HUES6 (cell line): Measurements from ENCODE around the gene DHDH.
A peak's percentile ranks its signal among the peaks of the same experiment; 100 is the strongest.
"Not testable (repeated sequence)": the region's sequence is repeated elsewhere in the genome, so short reads cannot be mapped to it uniquely, and the experiment has no call there.

ENCODE experiments used
- H3K27ac ChIP-seq: 2 replicates; pipeline ENCODE4 v1.7.0; 2013; ENCODE audit warnings: low read depth, mild to moderate bottlenecking, low read length, inconsistent platforms
- H3K27me3 ChIP-seq: 2 replicates; pipeline ENCODE4 v1.6.1; 2013; ENCODE audit warnings: low read length; ENCODE audit not compliant: control insufficient read depth, insufficient read depth
- H3K36me3 ChIP-seq: 2 replicates; pipeline ENCODE4 v1.6.1; 2013; ENCODE audit warnings: low read length; ENCODE audit not compliant: control insufficient read depth, insufficient read depth
- H3K4me1 ChIP-seq: 2 replicates; pipeline ENCODE4 v1.6.1; 2013; ENCODE audit warnings: low read length; ENCODE audit not compliant: control insufficient read depth, insufficient read depth
- H3K4me3 ChIP-seq: 2 replicates; pipeline ENCODE4 v1.5.1; 2013; ENCODE audit warnings: low read depth, low read length
- H3K9ac ChIP-seq: one replicate; pipeline ENCODE4 v1.6.1; 2013; ENCODE audit warnings: mild to moderate bottlenecking, low read length
- H3K9me3 ChIP-seq: 2 replicates; pipeline ENCODE4 v1.6.1; 2013; ENCODE audit warnings: low read depth, low read length; ENCODE audit not compliant: control insufficient read depth, insufficient read depth

Gene DHDH

DNA sequence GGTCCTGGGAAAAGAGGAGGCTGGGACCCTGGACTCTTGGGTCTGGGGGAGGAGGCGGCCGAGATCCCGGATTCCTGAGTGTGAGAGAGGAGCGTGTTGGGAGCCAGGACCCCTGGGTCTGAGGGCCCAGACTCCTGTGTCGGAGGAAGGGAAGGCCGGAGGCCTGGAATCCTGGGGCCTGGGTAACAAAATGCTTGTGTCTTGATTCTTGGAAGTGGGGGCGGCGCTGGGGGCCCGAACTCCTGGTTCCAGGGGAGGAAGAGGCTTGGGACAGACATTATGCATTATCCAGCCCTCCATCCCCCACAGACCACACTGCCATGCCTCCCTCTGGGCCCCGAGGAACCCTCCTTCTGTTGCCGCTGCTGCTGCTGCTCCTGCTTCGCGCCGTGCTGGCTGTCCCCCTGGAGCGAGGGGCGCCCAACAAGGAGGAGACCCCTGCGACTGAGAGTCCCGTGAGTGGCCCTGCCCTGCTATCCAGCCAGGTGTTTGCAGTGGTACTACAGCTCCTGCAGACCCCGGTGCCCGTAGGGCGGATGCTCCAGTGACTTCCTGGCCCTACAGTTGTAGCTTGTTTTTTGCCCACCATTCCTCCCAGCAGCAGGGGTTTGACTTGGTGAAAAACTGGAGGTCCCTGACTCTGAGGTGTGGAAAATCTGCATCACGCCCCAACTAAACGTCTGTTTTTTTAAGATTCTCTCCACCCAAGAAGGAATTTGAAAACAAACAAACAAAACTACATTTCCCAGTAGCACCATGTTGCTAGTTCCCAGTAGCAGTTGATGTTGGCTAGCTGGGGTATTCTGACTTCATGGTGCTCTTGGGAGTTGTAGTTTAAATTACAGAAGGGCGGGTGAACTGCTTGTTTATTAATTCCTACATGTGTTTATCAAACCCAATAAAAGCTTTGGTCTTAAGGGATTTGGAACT, 32.8 kb upstream of the DHDH start:
- no peaks in the 10 kb centered on the region for H3K9me3 ChIP-seq
- no peaks in the 10 kb centered on the region for H3K27me3 ChIP-seq
- no peaks in the 10 kb centered on the region for H3K4me1 ChIP-seq
- H3K4me3 ChIP-seq = peak overlapping the region; percentile 81
- peak overlapping the region; percentile 66 for H3K9ac ChIP-seq
- no peak overlapping the region for H3K27ac ChIP-seq
- peaks cover 22% of the 10 kb centered on the region for H3K36me3 ChIP-seq

GRCh38 chr19:48902291-48902690, 31.2 kb upstream of the DHDH start:
- H3K27me3 ChIP-seq, H3K4me3 ChIP-seq, H3K9me3 ChIP-seq, H3K27ac ChIP-seq, H3K4me1 ChIP-seq, H3K9ac ChIP-seq: not testable (repeated sequence)
- H3K36me3 ChIP-seq = peaks cover 33% of the 10 kb centered on the region

- not testable (repeated sequence) for H3K9ac ChIP-seq, H3K27me3 ChIP-seq, H3K9me3 ChIP-seq, H3K4me1 ChIP-seq, H3K4me3 ChIP-seq, H3K27ac ChIP-seq
- H3K36me3 ChIP-seq = peaks cover 46% of the 10 kb centered on the region
These were observed 29.7 kb upstream of the DHDH start for GRCh38 chr19:48903788-48904187.

DNA sequence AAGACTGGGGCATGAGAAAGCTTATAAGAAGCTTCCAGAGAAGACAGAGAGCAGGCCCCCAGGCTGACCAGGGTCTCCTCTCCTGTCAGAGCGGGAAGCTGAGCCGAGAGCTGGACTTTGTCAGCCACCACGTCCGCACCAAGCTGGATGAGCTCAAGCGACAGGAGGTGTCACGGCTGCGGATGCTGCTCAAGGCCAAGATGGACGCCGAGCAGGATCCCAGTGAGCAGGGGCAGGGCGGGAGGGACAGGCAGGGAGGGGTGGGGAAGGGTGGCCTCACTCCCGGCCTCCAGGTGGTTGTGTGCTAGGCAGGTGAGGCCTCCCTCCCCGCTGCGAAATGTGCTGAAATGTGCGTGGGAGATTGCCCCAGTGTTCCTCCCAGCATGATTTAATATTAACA, 27.8 kb upstream of the DHDH start:
- Histone ChIP-seq H3K27ac (no peak overlapping the region), H3K4me3 (no peak overlapping the region), H3K27me3 (no peaks in the 10 kb centered on the region), H3K9me3 (no peaks in the 10 kb centered on the region), H3K4me1 (no peaks in the 10 kb centered on the region), H3K36me3 (peaks cover 58% of the 10 kb centered on the region), H3K9ac (no peak overlapping the region)

- no peaks in the 10 kb centered on the region for H3K9me3 ChIP-seq
- no peak overlapping the region for H3K27ac ChIP-seq
- H3K27me3 ChIP-seq = no peaks in the 10 kb centered on the region
- H3K9ac ChIP-seq = no peak overlapping the region
- peaks cover 64% of the 10 kb centered on the region for H3K36me3 ChIP-seq
- H3K4me1 ChIP-seq = no peaks in the 10 kb centered on the region
- no peak overlapping the region for H3K4me3 ChIP-seq
These were observed 27.2 kb upstream of the DHDH start for GRCh38 chr19:48906324-48906723.

DNA sequence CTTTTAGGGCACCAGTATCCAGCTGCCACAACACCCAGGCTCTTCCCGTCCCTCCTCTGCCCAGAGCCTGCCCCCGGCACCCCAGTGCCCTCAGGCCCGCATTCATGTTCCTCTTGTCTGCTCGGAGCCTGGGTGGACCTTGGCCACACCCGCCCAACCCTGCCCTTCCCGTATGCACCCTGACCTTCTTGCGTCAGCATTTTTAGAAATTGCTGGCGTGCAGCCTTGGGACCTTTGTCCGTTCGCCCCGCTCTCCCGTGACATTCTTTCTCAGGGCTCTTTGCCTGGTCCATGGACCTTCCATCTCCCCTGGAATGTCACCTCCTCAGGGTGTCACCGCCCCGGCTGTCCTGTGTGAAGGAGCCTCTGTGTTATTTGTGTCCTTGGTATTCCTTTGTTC, 25.8 kb upstream of the DHDH start:
- Histone ChIP-seq H3K27ac (no peak overlapping the region), H3K9me3 (no peaks in the 10 kb centered on the region), H3K4me1 (no peaks in the 10 kb centered on the region), H3K36me3 (peaks cover 71% of the 10 kb centered on the region), H3K9ac (no peak overlapping the region), H3K27me3 (no peaks in the 10 kb centered on the region), H3K4me3 (no peak overlapping the region)

- H3K9ac ChIP-seq, H3K4me1 ChIP-seq, H3K4me3 ChIP-seq, H3K27ac ChIP-seq, H3K9me3 ChIP-seq, H3K27me3 ChIP-seq: not testable (repeated sequence)
- peaks cover 82% of the 10 kb centered on the region for H3K36me3 ChIP-seq
These were observed 23.9 kb upstream of the DHDH start for GRCh38 chr19:48909424-48910077.

- no peaks in the 10 kb centered on the region for H3K9me3 ChIP-seq
- peaks cover 77% of the 10 kb centered on the region for H3K36me3 ChIP-seq
- no peaks in the 10 kb centered on the region for H3K4me1 ChIP-seq
- no peak overlapping the region for H3K27ac ChIP-seq
- H3K27me3 ChIP-seq = no peaks in the 10 kb centered on the region
- H3K4me3 ChIP-seq = no peak overlapping the region
- H3K9ac ChIP-seq = no peak overlapping the region
These were observed 22.7 kb upstream of the DHDH start for GRCh38 chr19:48910803-48911202.

- no peak overlapping the region for H3K9ac ChIP-seq
- peaks cover 65% of the 10 kb centered on the region for H3K36me3 ChIP-seq
- no peaks in the 10 kb centered on the region for H3K9me3 ChIP-seq
- H3K4me3 ChIP-seq = no peak overlapping the region
- H3K27me3 ChIP-seq = no peaks in the 10 kb centered on the region
- H3K4me1 ChIP-seq = no peaks in the 10 kb centered on the region
- no peak overlapping the region for H3K27ac ChIP-seq
These were observed 20.2 kb upstream of the DHDH start for GRCh38 chr19:48913114-48913889.

- no peak overlapping the region for H3K9ac ChIP-seq
- peaks cover 66% of the 10 kb centered on the region for H3K36me3 ChIP-seq
- no peaks in the 10 kb centered on the region for H3K27me3 ChIP-seq
- H3K27ac ChIP-seq = no peak overlapping the region
- no peaks in the 10 kb centered on the region for H3K4me1 ChIP-seq
- H3K9me3 ChIP-seq = no peaks in the 10 kb centered on the region
- H3K4me3 ChIP-seq = no peak overlapping the region
These were observed 19.3 kb upstream of the DHDH start for GRCh38 chr19:48914181-48914580.

GRCh38 chr19:48915757-48916156, 17.7 kb upstream of the DHDH start:
- Histone ChIP-seq H3K9ac (no peak overlapping the region), H3K4me3 (no peak overlapping the region), H3K27ac (no peak overlapping the region), H3K9me3 (no peaks in the 10 kb centered on the region), H3K27me3 (no peaks in the 10 kb centered on the region), H3K36me3 (peaks cover 63% of the 10 kb centered on the region), H3K4me1 (no peaks in the 10 kb centered on the region)
